HG03025 (cell line): ENCODE results near the gene XYLT2.
A peak's percentile ranks its signal among the peaks of the same experiment; 100 is the strongest.
"Not testable (repeated sequence)": the region's sequence is repeated elsewhere in the genome, so short reads cannot be mapped to it uniquely, and the experiment has no call there.

ENCODE experiments used
- ATAC-seq: cut with Tn5 transposase; IDR thresholded peaks from one replicate; pipeline ENCODE4 v1.9.1; 2021; ENCODE audit warnings: mild to moderate bottlenecking, moderate library complexity; ENCODE audit not compliant: unreplicated experiment, low FRiP score

Gene XYLT2

DNA sequence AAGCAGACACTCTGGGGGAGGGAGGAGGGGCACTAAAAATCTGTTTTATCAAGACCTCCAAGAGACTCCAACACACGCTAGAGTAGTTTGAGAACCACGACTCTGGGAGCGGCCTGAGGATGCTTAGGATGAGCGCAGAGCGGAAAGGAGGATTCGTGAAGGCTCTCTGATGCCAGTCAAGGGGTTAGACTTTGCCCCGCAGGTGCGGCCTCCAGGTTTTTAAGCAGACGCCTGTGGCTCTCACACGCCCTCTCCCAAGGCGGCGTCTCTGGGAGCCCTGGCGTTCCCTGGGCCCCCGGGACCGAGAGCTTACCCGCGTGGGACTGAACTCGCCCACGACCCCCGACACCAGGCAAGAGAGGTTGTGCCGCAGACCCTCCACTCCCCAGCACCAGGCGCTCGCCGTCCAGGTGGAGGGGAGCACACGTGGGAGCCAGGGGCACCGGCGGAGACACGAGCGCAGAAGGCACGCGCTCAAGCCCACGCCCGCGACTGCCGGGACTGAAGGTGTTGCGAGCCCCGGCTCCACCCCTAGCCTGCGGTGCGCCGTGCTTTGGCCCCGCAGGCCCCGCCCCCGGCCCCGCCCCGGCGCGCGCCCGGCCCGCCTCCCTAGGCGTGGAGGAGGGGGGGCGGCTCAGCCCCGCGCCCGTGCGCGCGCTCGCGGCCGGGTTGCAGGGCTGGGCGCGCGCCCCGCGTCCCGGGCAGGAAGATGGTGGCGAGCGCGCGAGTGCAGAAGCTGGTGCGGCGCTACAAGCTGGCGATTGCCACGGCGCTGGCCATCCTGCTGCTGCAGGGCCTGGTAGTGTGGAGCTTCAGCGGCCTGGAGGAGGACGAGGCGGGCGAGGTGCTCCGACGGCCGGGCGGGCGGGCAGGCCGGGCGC, at the start of gene XYLT2:
Gene XYLT2, plus strand, starts transcription at position 695 of the 881 bp plus-strand sequence. Its CDS starts 15 bp downstream, at position 710.
- peak; percentile 68 for ATAC-seq

- no peak for ATAC-seq
Observed at GRCh38 chr17:50297407-50297865, 48.5 kb upstream of the XYLT2 start.

GRCh38 chr17:50298018-50298417, 47.9 kb upstream of the XYLT2 start:
- ATAC-seq: no peak

- ATAC-seq: no peak
Observed at GRCh38 chr17:50299776-50300175, 46.1 kb upstream of the XYLT2 start.

GRCh38 chr17:50300824-50301223, 45.1 kb upstream of the XYLT2 start:
- ATAC-seq: not testable (repeated sequence)

DNA sequence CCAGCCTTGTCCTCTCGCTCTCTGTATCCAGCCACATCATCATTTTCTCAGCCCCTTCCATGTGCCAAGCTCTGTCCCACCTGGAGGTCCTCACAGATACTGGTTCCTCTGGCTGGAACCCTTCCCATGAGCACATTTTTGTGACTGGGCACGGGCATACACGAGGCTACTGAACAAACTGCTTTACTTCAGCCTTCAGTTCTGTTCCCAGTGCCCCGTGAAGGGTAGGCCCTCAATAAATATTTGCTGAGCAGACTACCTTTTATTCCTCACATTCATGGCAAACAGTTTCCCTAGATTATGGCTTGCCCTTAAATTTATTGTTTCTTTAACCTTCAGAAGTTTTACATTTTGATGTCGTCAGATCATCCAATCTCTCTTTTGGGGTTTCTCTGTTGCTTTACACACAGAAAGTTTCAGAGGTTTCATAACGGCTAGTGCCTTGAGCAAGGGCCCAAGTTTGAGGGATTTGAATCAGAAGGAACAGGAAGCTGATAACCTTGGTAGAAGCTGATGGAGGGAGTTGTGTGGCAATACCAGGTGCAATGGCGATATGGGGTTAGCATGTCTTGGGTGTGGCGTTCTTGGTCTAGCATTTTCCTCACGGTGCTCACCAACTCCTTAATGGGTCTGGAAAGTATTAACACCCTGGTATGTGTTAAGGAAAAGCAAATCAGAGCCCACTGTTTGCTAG, 43.9 kb upstream of the XYLT2 start:
- ATAC-seq: no peak

DNA sequence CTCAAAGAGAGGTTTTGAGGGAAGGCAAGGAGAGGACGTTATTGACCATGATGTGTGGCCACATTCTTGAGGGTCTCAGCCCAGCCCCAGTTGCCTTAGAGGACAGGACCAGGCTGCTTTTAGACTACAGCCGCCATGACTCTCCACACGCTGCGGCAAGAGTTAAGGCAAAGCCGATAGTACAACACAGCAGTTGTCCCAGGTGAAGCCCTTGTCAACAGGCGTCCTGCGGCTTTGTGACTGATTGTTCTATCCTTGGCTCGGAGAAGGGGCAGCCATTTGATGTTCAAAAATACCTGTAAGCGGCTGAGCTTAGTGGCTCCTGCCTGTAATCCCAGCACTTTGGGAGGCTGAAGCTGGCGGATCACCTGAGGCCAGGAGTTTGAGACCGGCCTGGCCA, 42.9 kb upstream of the XYLT2 start:
- ATAC-seq: no peak

DNA sequence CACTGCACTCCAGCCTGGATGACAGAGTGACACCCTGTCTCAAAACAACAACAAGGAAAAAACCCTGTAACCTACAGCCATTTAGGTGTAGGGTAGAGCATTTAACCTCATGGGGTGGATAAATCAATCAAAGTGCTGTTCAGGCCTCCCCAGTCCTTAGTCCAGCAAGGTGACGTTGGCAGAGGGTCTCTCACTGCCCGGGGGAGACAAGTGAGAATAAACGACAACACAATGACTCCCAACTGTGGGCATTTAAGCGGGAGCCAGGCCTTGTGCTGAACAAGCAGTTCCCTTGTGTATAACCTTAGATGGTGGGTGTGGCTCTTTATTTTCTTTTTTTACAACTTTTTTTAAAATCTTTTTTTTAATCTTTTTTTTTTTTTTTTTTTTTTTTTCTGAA, 42.3 kb upstream of the XYLT2 start:
- ATAC-seq: no peak

DNA sequence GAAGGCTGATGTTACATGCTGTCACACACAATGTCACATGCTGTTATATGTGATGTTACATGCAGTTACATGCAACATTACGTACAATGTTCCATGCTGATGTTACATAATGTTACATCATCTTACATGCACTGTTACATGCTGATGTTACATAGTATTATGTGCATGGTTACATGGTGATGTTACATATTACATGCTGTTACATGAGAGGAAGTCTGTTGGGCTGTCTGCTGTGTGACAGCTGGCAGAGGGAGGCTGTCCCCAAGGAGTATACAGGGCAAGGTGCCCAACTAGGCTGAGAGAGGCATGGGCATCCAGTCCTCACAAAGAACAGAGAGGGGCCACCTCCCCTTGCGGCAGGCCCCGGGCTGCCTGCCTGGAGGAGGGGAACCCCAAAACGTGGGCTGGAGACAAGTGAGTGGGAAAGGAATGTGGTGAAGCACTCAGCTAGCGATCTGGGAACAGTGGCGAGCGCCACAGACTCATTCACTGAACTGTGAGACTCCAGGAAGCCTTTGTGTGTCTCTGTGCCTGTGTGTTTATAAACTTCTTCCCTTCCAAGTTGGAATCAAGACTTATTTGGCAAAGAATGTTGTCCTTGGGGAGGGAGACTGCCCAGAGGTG, 41.0 kb upstream of the XYLT2 start:
- ATAC-seq: no peak

GRCh38 chr17:50307654-50308053, 38.3 kb upstream of the XYLT2 start:
- ATAC-seq: no peak

DNA sequence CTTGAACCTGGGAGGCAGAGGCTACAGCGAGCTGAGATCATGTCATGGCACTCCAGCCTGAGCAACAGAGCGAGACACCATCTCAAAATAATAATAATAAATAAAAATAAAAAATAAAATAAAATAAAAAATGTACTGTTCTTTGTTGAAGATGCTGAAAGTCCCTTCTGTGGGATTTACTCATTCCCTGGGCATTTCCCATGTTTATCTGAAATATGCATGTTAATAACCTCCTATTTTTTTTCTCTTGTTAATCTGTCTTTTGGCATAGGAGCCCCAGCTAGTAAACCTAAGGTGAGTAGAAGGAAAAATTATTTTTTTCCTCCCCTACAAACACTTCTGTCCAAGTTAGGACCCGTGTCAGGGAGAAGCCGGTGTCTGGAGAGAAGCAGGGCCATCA, 37.3 kb upstream of the XYLT2 start:
- no peak for ATAC-seq

GRCh38 chr17:50310455-50311111, 35.3 kb upstream of the XYLT2 start:
- ATAC-seq: no peak

GRCh38 chr17:50311112-50311460, 34.8 kb upstream of the XYLT2 start:
- no peak for ATAC-seq

GRCh38 chr17:50311483-50311882, 34.4 kb upstream of the XYLT2 start:
- no peak for ATAC-seq

- no peak for ATAC-seq
Observed at GRCh38 chr17:50312308-50312707, 33.6 kb upstream of the XYLT2 start.

- ATAC-seq: no peak
Observed at GRCh38 chr17:50314456-50315011, 31.4 kb upstream of the XYLT2 start.

DNA sequence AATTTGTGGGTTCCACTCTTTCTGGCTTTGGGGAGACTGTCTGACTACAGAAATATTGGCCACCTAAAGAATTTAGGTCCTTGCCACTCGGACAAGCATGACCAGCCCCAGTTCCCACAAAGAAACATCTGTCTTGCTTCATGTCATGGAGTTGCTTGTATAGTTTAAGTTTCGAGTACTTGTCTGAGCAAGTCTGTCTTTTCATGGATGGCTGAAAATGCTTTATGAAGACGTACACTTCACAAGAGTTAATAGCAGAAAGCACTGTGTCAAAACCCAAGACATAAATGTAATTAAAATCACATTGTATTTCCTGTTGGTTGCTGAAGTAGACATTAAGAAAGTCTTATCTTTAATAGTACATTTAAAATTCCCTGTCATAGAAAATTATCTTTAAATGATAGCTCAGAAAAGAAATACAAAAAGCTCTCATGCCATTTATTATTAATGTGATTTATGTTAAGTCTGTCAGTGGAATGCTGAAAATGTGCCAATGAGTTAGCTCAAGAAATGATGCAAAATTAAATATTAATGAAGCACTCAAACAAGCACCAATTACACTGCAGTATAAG, 29.8 kb upstream of the XYLT2 start:
- ATAC-seq: no peak

- ATAC-seq: not testable (repeated sequence)
Observed at GRCh38 chr17:50316660-50317059, 29.3 kb upstream of the XYLT2 start.

GRCh38 chr17:50317121-50317520, 28.8 kb upstream of the XYLT2 start:
- ATAC-seq: no peak
